Mammary epithelial cell (primary cell): Measurements from ENCODE around the gene ALKBH2.

Source experiments
- EZH2 ChIP-seq: IDR thresholded peaks from 2 replicates; pipeline ENCODE4 v1.6.1; 2012; ENCODE audit warnings: low read length, inconsistent platforms, borderline replicate concordance
- TF ChIP-seq, protein P1 (sequence below), 2 donors: IDR thresholded peaks in 1 of 2; conservative IDR thresholded peaks in 1 of 2; 2 replicates each; pipeline ENCODE4 v1.5.1; 2011 to 2012; ENCODE audit warnings: inconsistent platforms in 2 of 2, low read length in 2 of 2, mild to moderate bottlenecking in 2 of 2, control low read depth in 1 of 2, low read depth in 1 of 2; ENCODE audit not compliant: insufficient read depth in 1 of 2; ENCODE audit errors: extremely low read depth in 1 of 2

DNA sequence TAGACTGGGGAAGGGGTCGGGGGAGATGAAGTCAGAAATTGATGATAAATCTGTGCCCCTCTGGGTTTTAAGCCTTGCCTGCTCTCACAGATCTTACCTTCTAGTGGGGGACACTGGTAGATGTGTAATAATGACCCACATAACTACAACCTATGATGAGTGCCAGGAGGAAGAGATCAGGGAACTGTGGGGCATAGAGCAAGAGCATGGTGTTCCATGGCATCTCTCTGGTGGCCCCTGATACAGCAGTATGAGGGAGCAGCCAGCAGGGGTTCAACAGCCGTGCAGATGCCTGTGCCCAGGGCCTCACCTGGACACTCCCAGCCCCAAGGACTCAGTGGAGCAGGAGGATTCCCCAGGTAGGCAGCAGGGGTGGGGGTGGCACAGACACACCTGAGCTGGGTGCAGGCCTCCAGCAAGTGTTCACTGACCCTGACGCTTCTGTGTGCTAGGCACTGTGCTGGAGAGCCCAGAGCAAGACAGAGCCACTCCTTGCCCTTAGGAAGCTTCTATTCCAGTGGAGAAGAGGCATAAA, 28.1 kb upstream of the ALKBH2 start:
- TF ChIP-seq EZH2 = no peak
- TF ChIP-seq, protein P1, sequence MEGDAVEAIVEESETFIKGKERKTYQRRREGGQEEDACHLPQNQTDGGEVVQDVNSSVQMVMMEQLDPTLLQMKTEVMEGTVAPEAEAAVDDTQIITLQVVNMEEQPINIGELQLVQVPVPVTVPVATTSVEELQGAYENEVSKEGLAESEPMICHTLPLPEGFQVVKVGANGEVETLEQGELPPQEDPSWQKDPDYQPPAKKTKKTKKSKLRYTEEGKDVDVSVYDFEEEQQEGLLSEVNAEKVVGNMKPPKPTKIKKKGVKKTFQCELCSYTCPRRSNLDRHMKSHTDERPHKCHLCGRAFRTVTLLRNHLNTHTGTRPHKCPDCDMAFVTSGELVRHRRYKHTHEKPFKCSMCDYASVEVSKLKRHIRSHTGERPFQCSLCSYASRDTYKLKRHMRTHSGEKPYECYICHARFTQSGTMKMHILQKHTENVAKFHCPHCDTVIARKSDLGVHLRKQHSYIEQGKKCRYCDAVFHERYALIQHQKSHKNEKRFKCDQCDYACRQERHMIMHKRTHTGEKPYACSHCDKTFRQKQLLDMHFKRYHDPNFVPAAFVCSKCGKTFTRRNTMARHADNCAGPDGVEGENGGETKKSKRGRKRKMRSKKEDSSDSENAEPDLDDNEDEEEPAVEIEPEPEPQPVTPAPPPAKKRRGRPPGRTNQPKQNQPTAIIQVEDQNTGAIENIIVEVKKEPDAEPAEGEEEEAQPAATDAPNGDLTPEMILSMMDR (conservative IDR thresholded peaks at IDR 0.05 in 1 of 2, IDR thresholded peaks at IDR 0.05 in 1 of 2; ENCODE audit: extremely low read depth in 1 of 2, insufficient read depth in 1 of 2, low read depth in 1 of 2, low read length in 2 of 2) = no peak
